ENCODE data around the gene MTHFD1L.

The MTHFD1L gene

DNA sequence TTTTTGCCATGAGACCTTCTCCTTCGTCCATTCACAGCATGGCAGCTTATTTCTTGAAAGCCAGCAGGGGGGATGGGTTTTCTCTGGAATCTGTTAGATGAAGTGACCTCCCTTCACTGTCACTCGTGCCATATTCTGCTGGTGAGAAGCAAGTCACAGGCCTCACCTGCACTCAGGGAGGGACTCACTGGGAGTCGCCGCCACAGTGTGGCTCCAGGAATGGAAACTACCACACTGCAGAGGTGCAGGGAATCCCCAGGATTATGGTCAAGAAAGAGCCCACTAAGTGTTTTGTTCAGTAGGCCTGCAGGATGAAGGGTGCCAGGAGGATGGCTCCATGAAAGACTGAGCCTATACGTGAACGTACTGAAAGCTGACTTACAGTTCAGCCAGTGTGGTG is 213.2 kb downstream of the MTHFD1L start:
- Histone ChIP-seq H3K4me1 (ENCODE audit: insufficient read depth, low read length, poor library complexity, severe bottlenecking) (no peaks in the 10 kb centered on the region), H3K27me3 (ENCODE audit: insufficient read depth, low read length, poor library complexity, severe bottlenecking) (no peaks in the 10 kb centered on the region), H3K4me3 (ENCODE audit: low read length, poor library complexity, severe bottlenecking) (no peak overlapping the region), H4K20me1 (ENCODE audit: insufficient read depth, low read length, poor library complexity, severe bottlenecking) (no peaks in the 10 kb centered on the region), H3K9ac (ENCODE audit: low read depth, low read length, poor library complexity, severe bottlenecking) (no peak overlapping the region), H3K79me2 (ENCODE audit: insufficient read depth, low read length) (no peaks in the 10 kb centered on the region), H3K36me3 (ENCODE audit: insufficient read depth, low read length) (peaks cover 3% of the 10 kb centered on the region; the same call in 1 of the 2 replicates), H3K9me3 (ENCODE audit: insufficient read depth, low read depth, low read length) (peaks cover 5% of the 10 kb centered on the region; the same call in 1 of the 2 replicates), H3K4me2 (ENCODE audit: low read depth, low read length, poor library complexity, severe bottlenecking) (no peak overlapping the region), H3F3A (ENCODE audit: low read depth) (no peaks in the 10 kb centered on the region), H3K9me2 (replicated peaks; ENCODE audit: low read depth, low read length) (no peaks in the 10 kb centered on the region), H2AFZ (ENCODE audit: low read length) (no peak overlapping the region)
- TF ChIP-seq, protein P1, sequence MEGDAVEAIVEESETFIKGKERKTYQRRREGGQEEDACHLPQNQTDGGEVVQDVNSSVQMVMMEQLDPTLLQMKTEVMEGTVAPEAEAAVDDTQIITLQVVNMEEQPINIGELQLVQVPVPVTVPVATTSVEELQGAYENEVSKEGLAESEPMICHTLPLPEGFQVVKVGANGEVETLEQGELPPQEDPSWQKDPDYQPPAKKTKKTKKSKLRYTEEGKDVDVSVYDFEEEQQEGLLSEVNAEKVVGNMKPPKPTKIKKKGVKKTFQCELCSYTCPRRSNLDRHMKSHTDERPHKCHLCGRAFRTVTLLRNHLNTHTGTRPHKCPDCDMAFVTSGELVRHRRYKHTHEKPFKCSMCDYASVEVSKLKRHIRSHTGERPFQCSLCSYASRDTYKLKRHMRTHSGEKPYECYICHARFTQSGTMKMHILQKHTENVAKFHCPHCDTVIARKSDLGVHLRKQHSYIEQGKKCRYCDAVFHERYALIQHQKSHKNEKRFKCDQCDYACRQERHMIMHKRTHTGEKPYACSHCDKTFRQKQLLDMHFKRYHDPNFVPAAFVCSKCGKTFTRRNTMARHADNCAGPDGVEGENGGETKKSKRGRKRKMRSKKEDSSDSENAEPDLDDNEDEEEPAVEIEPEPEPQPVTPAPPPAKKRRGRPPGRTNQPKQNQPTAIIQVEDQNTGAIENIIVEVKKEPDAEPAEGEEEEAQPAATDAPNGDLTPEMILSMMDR (conservative IDR thresholded peaks at IDR 0.05; ENCODE audit: low read length) = no peak
- no peak for TF ChIP-seq EZH2phosphoT487 (IDR thresholded peaks at IDR 0.05; ENCODE audit: borderline replicate concordance)

DNA sequence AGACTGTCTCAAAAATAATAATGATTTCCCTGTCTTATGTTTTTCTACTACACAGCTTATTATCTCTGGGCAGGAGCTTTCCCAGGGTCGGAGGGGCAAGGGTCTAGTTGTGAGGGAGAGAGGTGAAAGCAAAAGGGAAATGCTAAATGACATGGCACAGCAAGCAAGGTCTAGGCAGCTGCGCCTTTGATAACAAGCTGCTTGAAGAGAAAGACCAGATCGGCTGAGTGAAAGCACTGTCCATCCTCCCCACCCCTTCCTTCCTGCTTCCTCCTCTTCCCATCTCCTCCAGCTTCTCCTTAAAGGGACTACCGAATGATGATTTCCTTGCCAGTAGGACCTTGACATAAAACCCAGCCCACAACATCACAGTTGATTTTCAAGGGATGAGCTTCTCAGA is 216.2 kb downstream of the MTHFD1L start:
- Histone ChIP-seq H3K36me3 (ENCODE audit: insufficient read depth, low read length) (no peaks in the 10 kb centered on the region), H3K4me1 (ENCODE audit: insufficient read depth, low read length, poor library complexity, severe bottlenecking) (no peaks in the 10 kb centered on the region), H3F3A (ENCODE audit: low read depth) (no peaks in the 10 kb centered on the region), H3K79me2 (ENCODE audit: insufficient read depth, low read length) (no peaks in the 10 kb centered on the region), H3K4me2 (ENCODE audit: low read depth, low read length, poor library complexity, severe bottlenecking) (no peak overlapping the region), H2AFZ (ENCODE audit: low read length) (no peak overlapping the region), H4K20me1 (ENCODE audit: insufficient read depth, low read length, poor library complexity, severe bottlenecking) (no peaks in the 10 kb centered on the region), H3K9me2 (replicated peaks; ENCODE audit: low read depth, low read length) (no peaks in the 10 kb centered on the region), H3K4me3 (ENCODE audit: low read length, poor library complexity, severe bottlenecking) (no peak overlapping the region), H3K9me3 (ENCODE audit: insufficient read depth, low read depth, low read length) (no peaks in the 10 kb centered on the region), H3K9ac (ENCODE audit: low read depth, low read length, poor library complexity, severe bottlenecking) (no peak overlapping the region), H3K27me3 (ENCODE audit: insufficient read depth, low read length, poor library complexity, severe bottlenecking) (no peaks in the 10 kb centered on the region)
- TF ChIP-seq, protein P1 (conservative IDR thresholded peaks at IDR 0.05; ENCODE audit: low read length) = no peak
- no peak for TF ChIP-seq EZH2phosphoT487 (IDR thresholded peaks at IDR 0.05; ENCODE audit: borderline replicate concordance)

DNA sequence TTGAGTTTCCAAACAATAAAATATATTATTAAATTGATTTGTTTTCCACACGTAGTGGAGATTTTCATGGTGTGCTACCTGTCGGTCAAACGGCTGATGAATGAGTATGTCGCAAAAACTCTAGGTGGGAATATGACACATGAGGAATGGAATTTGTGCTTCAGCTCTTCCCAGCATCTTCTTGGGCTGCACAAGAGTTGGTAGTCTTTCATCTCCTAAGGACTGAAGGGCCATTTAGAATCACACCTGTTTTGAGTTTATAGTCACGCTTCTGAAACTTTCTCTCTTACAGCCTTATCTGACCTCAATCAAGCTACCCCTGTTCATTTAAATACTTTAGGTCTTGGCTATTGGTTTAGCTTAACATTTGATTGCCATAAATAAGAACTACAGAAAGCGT is 216.6 kb downstream of the MTHFD1L start:
- no peaks in the 10 kb centered on the region for H3K4me1 ChIP-seq (ENCODE audit: insufficient read depth, low read length, poor library complexity, severe bottlenecking)
- no peaks in the 10 kb centered on the region for H3K9me3 ChIP-seq (ENCODE audit: insufficient read depth, low read depth, low read length)
- no peaks in the 10 kb centered on the region for H3K27me3 ChIP-seq (ENCODE audit: insufficient read depth, low read length, poor library complexity, severe bottlenecking)
- no peaks in the 10 kb centered on the region for H3K36me3 ChIP-seq (ENCODE audit: insufficient read depth, low read length)
- H3K9ac ChIP-seq (ENCODE audit: low read depth, low read length, poor library complexity, severe bottlenecking) = no peak overlapping the region
- no peak overlapping the region for H2AFZ ChIP-seq (ENCODE audit: low read length)
- no peak overlapping the region for H3K4me2 ChIP-seq (ENCODE audit: low read depth, low read length, poor library complexity, severe bottlenecking)
- H4K20me1 ChIP-seq (ENCODE audit: insufficient read depth, low read length, poor library complexity, severe bottlenecking) = no peaks in the 10 kb centered on the region
- no peaks in the 10 kb centered on the region for H3K9me2 ChIP-seq (replicated peaks; ENCODE audit: low read depth, low read length)
- no peak for TF ChIP-seq EZH2phosphoT487 (IDR thresholded peaks at IDR 0.05; ENCODE audit: borderline replicate concordance)
- TF ChIP-seq, protein P1 (conservative IDR thresholded peaks at IDR 0.05; ENCODE audit: low read length) = no peak
- no peaks in the 10 kb centered on the region for H3F3A ChIP-seq (ENCODE audit: low read depth)
- no peak overlapping the region for H3K4me3 ChIP-seq (ENCODE audit: low read length, poor library complexity, severe bottlenecking)
- H3K79me2 ChIP-seq (ENCODE audit: insufficient read depth, low read length) = no peaks in the 10 kb centered on the region
